ENCODE measurements around the gene IQCM.

The IQCM gene

DNA sequence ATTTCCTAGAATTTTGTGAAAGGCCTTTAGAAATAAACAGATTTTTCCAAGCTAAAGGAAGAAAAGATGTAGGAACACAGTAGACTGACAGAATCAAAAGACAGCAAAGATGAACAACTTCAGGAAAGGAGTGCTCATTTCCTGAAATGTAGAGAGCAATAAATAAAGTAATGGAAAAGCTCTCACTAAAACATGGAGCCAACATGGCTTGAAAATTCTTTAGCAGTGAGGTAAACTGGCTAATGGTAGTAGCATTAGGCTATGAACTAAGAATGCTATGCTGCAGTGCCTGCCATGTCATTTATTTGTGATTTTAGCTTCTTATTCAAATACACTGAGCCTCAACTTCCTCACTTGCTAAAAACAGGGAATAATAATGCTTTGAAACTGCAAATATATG lies 108.7 kb downstream of the IQCM start:
- Histone ChIP-seq H3K27ac (no peak overlapping the region), H3K36me3 (replicated peaks) (no peaks in the 10 kb centered on the region), H3K4me3 (ENCODE audit: low read depth, low read length) (no peak overlapping the region), H3K27me3 (replicated peaks) (no peaks in the 10 kb centered on the region)
- no peak for TF ChIP-seq CTCF (IDR thresholded peaks at IDR 0.05; ENCODE audit: low read depth, low read length, missing control alignments)
- in situ Hi-C loops (cut with HindIII; ENCODE audit: low pct_ligation_motif_present, low sequenced_read_pairs) = no loop called here
- DNase-seq = peak; percentile 18

DNA sequence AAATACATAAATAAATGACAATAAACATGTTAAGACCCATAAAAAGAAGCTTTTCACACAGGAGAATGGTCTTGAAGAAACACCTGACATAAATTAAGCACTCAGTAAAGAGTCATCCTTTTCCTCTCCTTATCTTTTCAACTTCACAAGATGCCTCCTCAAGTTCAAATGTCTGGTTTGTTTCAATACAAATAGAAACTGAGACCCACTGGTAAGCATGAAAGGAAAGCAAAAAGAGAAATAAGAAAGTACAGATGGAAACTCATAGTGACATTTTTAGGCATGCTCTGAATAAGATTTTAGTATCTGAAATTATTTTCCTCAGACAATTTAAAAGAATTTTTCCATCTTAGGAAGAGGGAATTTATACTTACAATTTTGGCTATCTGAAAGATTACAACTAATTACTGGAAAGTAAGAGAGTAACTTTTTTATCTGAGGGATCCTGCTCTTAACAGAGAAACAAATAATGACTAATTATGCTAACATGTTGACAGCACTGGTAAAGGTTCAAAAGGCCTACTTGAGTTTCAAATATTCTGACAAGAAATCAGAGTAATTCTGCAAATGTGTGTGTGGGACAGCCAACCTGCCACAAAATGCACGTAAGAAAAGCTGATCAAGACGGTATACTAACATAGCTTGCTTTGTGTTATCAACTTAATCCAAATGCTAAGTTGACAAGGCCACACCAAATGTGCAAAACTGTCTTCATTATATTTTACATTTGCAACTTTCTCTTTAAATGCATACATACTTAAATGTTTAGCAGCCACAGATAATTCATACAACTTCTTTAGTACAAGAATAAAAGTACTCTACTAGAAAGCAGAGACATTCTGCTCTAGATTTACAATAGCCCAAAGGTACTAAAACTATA lies 113.0 kb downstream of the IQCM start:
- no peak for TF ChIP-seq CTCF (IDR thresholded peaks at IDR 0.05; ENCODE audit: low read depth, low read length, missing control alignments)
- in situ Hi-C loops (cut with HindIII; ENCODE audit: low pct_ligation_motif_present, low sequenced_read_pairs) = no loop called here
- DNase-seq = no peak
- no peak overlapping the region for H3K27ac ChIP-seq
- no peaks in the 10 kb centered on the region for H3K27me3 ChIP-seq (replicated peaks)
- H3K36me3 ChIP-seq (replicated peaks) = no peaks in the 10 kb centered on the region
- H3K4me3 ChIP-seq (ENCODE audit: low read depth, low read length) = no peak overlapping the region

GRCh38 chr4:149701435-149702156 lies 114.0 kb downstream of the IQCM start:
- H3K4me3 ChIP-seq (ENCODE audit: low read depth, low read length) = no peak overlapping the region
- no peaks in the 10 kb centered on the region for H3K36me3 ChIP-seq (replicated peaks)
- in situ Hi-C loops (cut with HindIII; ENCODE audit: low pct_ligation_motif_present, low sequenced_read_pairs) = no loop called here
- H3K27me3 ChIP-seq (replicated peaks) = no peaks in the 10 kb centered on the region
- no peak for TF ChIP-seq CTCF (IDR thresholded peaks at IDR 0.05; ENCODE audit: low read depth, low read length, missing control alignments)
- H3K27ac ChIP-seq = no peak overlapping the region
- no peak for DNase-seq

DNA sequence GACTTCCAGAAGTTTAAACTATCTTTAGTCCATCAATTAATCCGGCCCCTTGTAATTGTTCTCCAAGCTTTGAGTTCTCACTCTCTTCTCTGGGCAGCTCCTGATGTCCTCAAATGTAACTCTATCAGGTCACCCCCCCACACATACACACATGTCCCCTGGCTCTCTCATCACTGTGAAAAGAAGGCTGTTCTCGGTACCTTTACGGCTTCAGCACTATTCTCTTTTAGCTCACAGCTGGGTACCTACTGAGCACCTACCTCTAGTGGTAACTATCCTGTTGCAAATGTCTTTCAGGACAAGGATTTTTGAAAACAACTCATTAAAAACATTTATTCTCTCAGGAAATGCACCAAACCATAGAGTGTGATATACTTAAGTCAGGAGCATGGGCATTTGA lies 115.4 kb downstream of the IQCM start:
- Histone ChIP-seq H3K27ac (no peak overlapping the region), H3K36me3 (replicated peaks) (no peaks in the 10 kb centered on the region), H3K4me3 (ENCODE audit: low read depth, low read length) (no peak overlapping the region), H3K27me3 (replicated peaks) (no peaks in the 10 kb centered on the region)
- in situ Hi-C loops (cut with HindIII; ENCODE audit: low pct_ligation_motif_present, low sequenced_read_pairs) = no loop called here
- no peak for DNase-seq
- no peak for TF ChIP-seq CTCF (IDR thresholded peaks at IDR 0.05; ENCODE audit: low read depth, low read length, missing control alignments)

DNA sequence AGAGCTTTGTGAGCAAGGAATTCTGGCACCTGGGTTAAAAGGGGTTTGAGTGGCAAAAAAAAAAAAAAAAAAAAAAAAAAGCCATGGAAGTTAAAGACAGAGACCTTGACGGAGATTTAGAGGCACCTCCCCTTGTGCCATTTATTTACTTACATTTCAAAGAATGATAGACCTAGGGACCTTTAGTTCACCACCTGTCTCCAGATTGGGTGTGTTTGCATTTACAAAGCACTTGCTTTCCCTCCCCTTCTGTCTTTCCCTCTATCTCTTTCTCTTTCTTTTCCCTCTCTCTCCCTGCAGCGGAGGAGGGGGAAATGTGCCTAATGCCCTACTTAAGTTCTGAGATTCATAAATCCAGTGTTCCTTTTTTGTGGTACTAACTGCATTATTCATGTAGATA lies 116.0 kb downstream of the IQCM start:
- H3K4me3 ChIP-seq (ENCODE audit: low read depth, low read length) = no peak overlapping the region

More for the DNA sequence above, 116.0 kb downstream of the IQCM start:
- no peak for TF ChIP-seq CTCF (IDR thresholded peaks at IDR 0.05; ENCODE audit: low read depth, low read length, missing control alignments)
- in situ Hi-C loops (cut with HindIII; ENCODE audit: low pct_ligation_motif_present, low sequenced_read_pairs) = no loop called here
- Histone ChIP-seq H3K27ac (no peak overlapping the region), H3K27me3 (replicated peaks) (no peaks in the 10 kb centered on the region), H3K36me3 (replicated peaks) (no peaks in the 10 kb centered on the region)
- DNase-seq = no peak
